Measurements from ENCODE around the gene PIP5K1C. TPM values are rescaled to one million over a fixed set of nuclear protein-coding genes. Genes with fewer than 3 reads are reported as not detected.

The PIP5K1C gene
- total RNA-seq, 1 experiment from 2014 or later, result 24.5 TPM

DNA sequence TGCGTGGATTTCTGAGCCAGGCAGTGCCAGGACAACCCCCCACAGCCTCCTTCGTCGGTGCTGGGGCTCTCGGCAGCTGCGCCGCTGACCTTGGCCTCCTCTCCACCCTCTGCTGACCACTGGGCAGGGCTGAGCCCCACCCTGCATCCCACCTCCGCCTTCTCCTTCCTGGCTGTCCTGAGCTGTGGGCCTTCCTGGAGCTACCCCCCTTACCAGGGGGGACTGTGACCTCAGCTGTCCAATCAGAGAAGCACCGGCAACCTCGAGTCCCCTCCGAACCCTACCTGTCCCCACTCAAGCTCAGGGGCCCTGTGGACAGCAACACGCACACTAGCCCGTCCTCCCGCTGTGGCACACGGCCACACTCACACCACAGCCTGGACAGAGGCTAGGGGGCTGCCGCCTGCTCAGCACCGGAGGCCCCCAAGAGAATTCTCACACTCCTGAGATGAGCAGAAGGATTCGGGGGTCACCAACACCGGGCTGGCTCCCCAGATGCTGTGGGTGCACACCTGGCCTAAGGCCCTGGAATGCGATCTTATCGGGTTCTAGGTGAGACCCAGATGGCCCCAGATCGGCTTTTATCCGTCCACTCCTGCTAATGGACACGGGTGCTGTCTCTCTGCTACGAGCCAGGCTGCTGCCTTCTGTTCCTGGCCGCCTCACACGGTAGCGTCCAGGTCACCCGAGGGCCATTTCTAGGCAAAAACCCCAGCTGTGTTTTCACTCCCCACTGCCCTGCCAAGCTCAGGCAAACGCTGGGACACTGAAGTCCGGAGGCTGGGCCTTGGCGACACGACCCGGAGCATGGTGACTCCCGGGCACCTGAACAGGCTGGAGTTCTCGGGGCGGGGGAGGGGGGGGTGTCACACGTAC is 41.2 kb downstream of the PIP5K1C start:
- POLR2A ChIA-PET, result no interaction called here
- no peaks in the 10 kb centered on the region for H3K9me3 ChIP-seq
- no peak overlapping the region for H3K4me3 Mint-ChIP-seq (ENCODE audit: unreplicated experiment)
- H3K27ac Mint-ChIP-seq (ENCODE audit: unreplicated experiment), result no peak overlapping the region
- no peak for DNase-seq
- H3K36me3 ChIP-seq (ENCODE audit: control insufficient read depth, insufficient read depth, low read length), result no peaks in the 10 kb centered on the region
- H3K4me3 ChIP-seq (ENCODE audit: low read depth, low read length), result no peak overlapping the region
- intact Hi-C loops (cut with micrococcal nuclease; ENCODE audit: unreplicated experiment), result no loop called here
- H3K9me3 Mint-ChIP-seq (ENCODE audit: unreplicated experiment), result no peaks in the 10 kb centered on the region
- H3K4me1 ChIP-seq, result no peaks in the 10 kb centered on the region
- peaks cover 19% of the 10 kb centered on the region for H3K36me3 Mint-ChIP-seq (ENCODE audit: insufficient read depth, unreplicated experiment)
- no peaks in the 10 kb centered on the region for H3K4me1 Mint-ChIP-seq (ENCODE audit: low read depth, unreplicated experiment)
- no peaks in the 10 kb centered on the region for H3K27me3 ChIP-seq (replicated peaks; ENCODE audit: control insufficient read depth, insufficient read depth, low read length)
- no TSS peak for BruUV-seq (replicated peaks)
- CTCF ChIA-PET, result no interaction called here
- TF ChIP-seq, protein P1, sequence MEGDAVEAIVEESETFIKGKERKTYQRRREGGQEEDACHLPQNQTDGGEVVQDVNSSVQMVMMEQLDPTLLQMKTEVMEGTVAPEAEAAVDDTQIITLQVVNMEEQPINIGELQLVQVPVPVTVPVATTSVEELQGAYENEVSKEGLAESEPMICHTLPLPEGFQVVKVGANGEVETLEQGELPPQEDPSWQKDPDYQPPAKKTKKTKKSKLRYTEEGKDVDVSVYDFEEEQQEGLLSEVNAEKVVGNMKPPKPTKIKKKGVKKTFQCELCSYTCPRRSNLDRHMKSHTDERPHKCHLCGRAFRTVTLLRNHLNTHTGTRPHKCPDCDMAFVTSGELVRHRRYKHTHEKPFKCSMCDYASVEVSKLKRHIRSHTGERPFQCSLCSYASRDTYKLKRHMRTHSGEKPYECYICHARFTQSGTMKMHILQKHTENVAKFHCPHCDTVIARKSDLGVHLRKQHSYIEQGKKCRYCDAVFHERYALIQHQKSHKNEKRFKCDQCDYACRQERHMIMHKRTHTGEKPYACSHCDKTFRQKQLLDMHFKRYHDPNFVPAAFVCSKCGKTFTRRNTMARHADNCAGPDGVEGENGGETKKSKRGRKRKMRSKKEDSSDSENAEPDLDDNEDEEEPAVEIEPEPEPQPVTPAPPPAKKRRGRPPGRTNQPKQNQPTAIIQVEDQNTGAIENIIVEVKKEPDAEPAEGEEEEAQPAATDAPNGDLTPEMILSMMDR (IDR thresholded peaks at IDR 0.05; ENCODE audit: insufficient read depth in 1 of 2, low read depth in 1 of 2, low read length in 1 of 2, severe bottlenecking in 1 of 2, unreplicated experiment in 1 of 2), result no peak
- no peaks in the 10 kb centered on the region for H3K27me3 Mint-ChIP-seq (ENCODE audit: insufficient read depth, unreplicated experiment)

DNA sequence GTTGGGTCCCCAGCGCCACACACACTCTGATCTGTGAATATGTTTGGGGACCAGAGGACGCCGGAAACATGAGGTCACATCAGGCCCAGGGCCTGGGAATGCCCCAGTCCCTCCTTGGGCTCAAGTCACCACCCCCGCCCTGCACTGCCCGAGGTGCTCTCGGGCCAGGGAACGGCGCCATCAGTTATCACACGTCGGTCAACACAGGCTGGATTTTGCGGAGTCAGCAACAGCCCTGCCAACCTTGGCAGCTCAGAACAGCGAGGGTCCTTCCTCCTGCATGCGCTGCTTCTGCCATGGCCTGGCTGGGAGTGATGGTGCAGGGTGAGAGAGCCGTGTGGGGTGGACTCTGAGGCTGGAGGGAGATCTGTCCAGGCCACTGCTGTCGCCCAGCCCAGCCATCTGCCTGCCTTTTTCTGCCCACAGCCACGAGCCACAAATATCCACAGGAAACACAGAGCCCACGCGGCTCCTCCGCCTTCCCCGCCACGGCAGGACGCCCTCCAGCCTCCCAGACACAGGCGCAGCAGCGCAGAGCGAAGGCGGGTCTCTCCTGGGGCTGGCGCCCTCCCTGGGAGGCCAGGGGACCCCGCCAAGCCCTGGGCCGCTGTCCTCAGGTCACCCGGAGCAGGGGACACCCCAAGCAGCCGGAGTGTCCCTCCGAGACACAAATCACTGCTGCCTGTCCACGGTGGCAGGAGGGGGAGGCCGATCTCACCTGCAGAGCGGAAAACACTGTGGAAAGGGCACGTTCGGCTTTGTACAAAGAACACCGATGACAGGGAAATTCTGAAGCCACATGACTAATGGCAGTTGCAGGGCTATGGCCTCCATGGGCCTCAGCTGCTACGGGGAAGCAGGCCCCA is 42.0 kb downstream of the PIP5K1C start:
- CTCF ChIA-PET, result interaction anchor here (0.7 kb wide), 1 partner anchor 51 kb away, joined by 5 read pairs; no protein-coding TSS in a partner anchor
- Mint-ChIP-seq H3K27me3 (ENCODE audit: insufficient read depth, unreplicated experiment) (no peaks in the 10 kb centered on the region), H3K4me1 (ENCODE audit: low read depth, unreplicated experiment) (no peaks in the 10 kb centered on the region), H3K36me3 (ENCODE audit: insufficient read depth, unreplicated experiment) (peaks cover 19% of the 10 kb centered on the region), H3K9me3 (ENCODE audit: unreplicated experiment) (no peaks in the 10 kb centered on the region), H3K4me3 (ENCODE audit: unreplicated experiment) (no peak overlapping the region), H3K27ac (ENCODE audit: unreplicated experiment) (no peak overlapping the region)
- Histone ChIP-seq H3K27me3 (replicated peaks; ENCODE audit: control insufficient read depth, insufficient read depth, low read length) (no peaks in the 10 kb centered on the region), H3K36me3 (ENCODE audit: control insufficient read depth, insufficient read depth, low read length) (no peaks in the 10 kb centered on the region), H3K9me3 (no peaks in the 10 kb centered on the region), H3K4me3 (ENCODE audit: low read depth, low read length) (no peak overlapping the region), H3K4me1 (no peaks in the 10 kb centered on the region)
- BruUV-seq (replicated peaks), result no TSS peak
- DNase-seq, result no peak
- POLR2A ChIA-PET, result interaction anchor here (0.6 kb wide), 1 partner anchor 81 kb away, joined by 3 read pairs; no protein-coding TSS in a partner anchor
- TF ChIP-seq, protein P1 (IDR thresholded peaks at IDR 0.05; ENCODE audit: insufficient read depth in 1 of 2, low read depth in 1 of 2, low read length in 1 of 2, severe bottlenecking in 1 of 2, unreplicated experiment in 1 of 2), result no peak
- intact Hi-C loops (cut with micrococcal nuclease; ENCODE audit: unreplicated experiment), result no loop called here

DNA sequence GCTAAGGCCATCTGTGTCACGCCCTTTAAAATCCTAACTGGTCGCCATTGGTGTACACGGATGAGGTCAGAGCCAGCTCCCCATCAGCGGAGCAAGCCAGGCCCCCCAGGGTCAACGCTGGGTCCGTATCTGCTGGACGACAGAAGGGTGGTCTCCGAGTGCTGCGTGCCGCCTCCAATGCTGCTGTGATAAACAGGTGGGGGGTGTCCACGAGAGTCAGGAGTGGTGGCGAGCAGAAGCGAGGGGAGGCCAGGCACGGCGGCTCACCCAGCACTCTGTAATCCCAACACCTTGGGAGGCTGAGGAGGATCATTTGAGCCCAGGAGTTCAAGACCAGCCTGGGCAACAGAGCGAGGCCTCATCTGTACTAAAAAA is 42.9 kb downstream of the PIP5K1C start:
- no peaks in the 10 kb centered on the region for H3K9me3 ChIP-seq
- no TSS peak for BruUV-seq (replicated peaks)
- H3K36me3 ChIP-seq (ENCODE audit: control insufficient read depth, insufficient read depth, low read length), result no peaks in the 10 kb centered on the region
- no peaks in the 10 kb centered on the region for H3K4me1 ChIP-seq
- Mint-ChIP-seq H3K9me3 (ENCODE audit: unreplicated experiment) (no peaks in the 10 kb centered on the region), H3K27ac (ENCODE audit: unreplicated experiment) (no peak overlapping the region), H3K36me3 (ENCODE audit: insufficient read depth, unreplicated experiment) (peaks cover 19% of the 10 kb centered on the region), H3K4me3 (ENCODE audit: unreplicated experiment) (no peak overlapping the region), H3K4me1 (ENCODE audit: low read depth, unreplicated experiment) (no peaks in the 10 kb centered on the region), H3K27me3 (ENCODE audit: insufficient read depth, unreplicated experiment) (no peaks in the 10 kb centered on the region)
- H3K27me3 ChIP-seq (replicated peaks; ENCODE audit: control insufficient read depth, insufficient read depth, low read length), result no peaks in the 10 kb centered on the region
- intact Hi-C loops (cut with micrococcal nuclease; ENCODE audit: unreplicated experiment), result no loop called here
- CTCF ChIA-PET, result interaction anchor here (0.7 kb wide), 1 partner anchor 50 kb away, joined by 5 read pairs; no protein-coding TSS in a partner anchor
- POLR2A ChIA-PET, result interaction anchor here (0.6 kb wide), 1 partner anchor 80 kb away, joined by 3 read pairs; no protein-coding TSS in a partner anchor
- H3K4me3 ChIP-seq (ENCODE audit: low read depth, low read length), result no peak overlapping the region
- TF ChIP-seq, protein P1 (IDR thresholded peaks at IDR 0.05; ENCODE audit: insufficient read depth in 1 of 2, low read depth in 1 of 2, low read length in 1 of 2, severe bottlenecking in 1 of 2, unreplicated experiment in 1 of 2), result no peak
- no peak for DNase-seq
